ENCODE data around the gene PDZD4. TPM values are rescaled to one million over a fixed set of nuclear protein-coding genes. Genes with fewer than 3 reads are reported as not detected.

PDZD4 gene
- total and polyA plus RNA-seq, 9 of the 15 experiments (the other 6 are each of a cell fraction or from before 2014, with no cell fraction given): 0.05 to 0.38 (median 0.07) TPM; not detected in 5

GRCh38 chrX:153875391-153876111 is 45.2 kb upstream of the PDZD4 start (continued):
- TF ChIP-seq, protein P1, sequence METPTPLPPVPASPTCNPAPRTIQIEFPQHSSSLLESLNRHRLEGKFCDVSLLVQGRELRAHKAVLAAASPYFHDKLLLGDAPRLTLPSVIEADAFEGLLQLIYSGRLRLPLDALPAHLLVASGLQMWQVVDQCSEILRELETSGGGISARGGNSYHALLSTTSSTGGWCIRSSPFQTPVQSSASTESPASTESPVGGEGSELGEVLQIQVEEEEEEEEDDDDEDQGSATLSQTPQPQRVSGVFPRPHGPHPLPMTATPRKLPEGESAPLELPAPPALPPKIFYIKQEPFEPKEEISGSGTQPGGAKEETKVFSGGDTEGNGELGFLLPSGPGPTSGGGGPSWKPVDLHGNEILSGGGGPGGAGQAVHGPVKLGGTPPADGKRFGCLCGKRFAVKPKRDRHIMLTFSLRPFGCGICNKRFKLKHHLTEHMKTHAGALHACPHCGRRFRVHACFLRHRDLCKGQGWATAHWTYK (CRISPR knock-in tag; IDR thresholded peaks at IDR 0.05): 0 out of 2 replicates have a peak, but pooled peaks have one; percentile 53
- TF ChIP-seq ZNF511 (CRISPR knock-in tag; IDR thresholded peaks at IDR 0.05) (peak; percentile 100), CEBPG (CRISPR knock-in tag; IDR thresholded peaks at IDR 0.05) (peak; percentile 72), CEBPG (tag; conservative IDR thresholded peaks at IDR 0.05 in 1 of 2, IDR thresholded peaks at IDR 0.05 in 1 of 2) (no peak), C11orf30 (IDR thresholded peaks at IDR 0.05; ENCODE audit: low read depth) (no peak), MYC (IDR thresholded peaks at IDR 0.05; ENCODE audit: low read depth, low read length) (0 out of 2 replicates have a peak, but pooled peaks have one; percentile 28), MYC (CRISPR knock-in tag; IDR thresholded peaks at IDR 0.05; ENCODE audit: borderline replicate concordance, low read depth) (no peak), SMARCA5 (IDR thresholded peaks at IDR 0.05) (no peak), PHF20 (IDR thresholded peaks at IDR 0.05; ENCODE audit: partially characterized antibody) (no peak), IRF2 (CRISPR knock-in tag; IDR thresholded peaks at IDR 0.05) (peak; percentile 94), TCFL5 (CRISPR knock-in tag; conservative IDR thresholded peaks at IDR 0.05) (no peak), FOXJ3 (CRISPR knock-in tag; IDR thresholded peaks at IDR 0.05) (peak; percentile 88), ZNF121 (CRISPR knock-in tag; conservative IDR thresholded peaks at IDR 0.05) (peak; percentile 31; the same call in 1 of the 2 replicates), ZNF175 (CRISPR knock-in tag; IDR thresholded peaks at IDR 0.05; ENCODE audit: low read depth) (peak; percentile 80), RFX5 (IDR thresholded peaks at IDR 0.05; ENCODE audit: low read depth, low read length) (no peak), SREBF2 (CRISPR knock-in tag; IDR thresholded peaks at IDR 0.05) (peak; percentile 100), ZFPM2 (CRISPR knock-in tag; IDR thresholded peaks at IDR 0.05) (no peak), ATF1 (CRISPR knock-in tag; IDR thresholded peaks at IDR 0.05) (peak; percentile 81), ATF1 (tag; IDR thresholded peaks at IDR 0.05) (no peak), HSF4 (CRISPR knock-in tag; IDR thresholded peaks at IDR 0.05; ENCODE audit: borderline replicate concordance) (0 out of 2 replicates have a peak, but pooled peaks have one; percentile 32), MYBL2 (IDR thresholded peaks at IDR 0.05; ENCODE audit: low read depth) (no peak), MYBL2 (CRISPR knock-in tag; IDR thresholded peaks at IDR 0.05; ENCODE audit: borderline replicate concordance) (no peak), GATAD2B (IDR thresholded peaks at IDR 0.05; ENCODE audit: borderline replicate concordance) (no peak)
- TF ChIP-seq, protein P2, sequence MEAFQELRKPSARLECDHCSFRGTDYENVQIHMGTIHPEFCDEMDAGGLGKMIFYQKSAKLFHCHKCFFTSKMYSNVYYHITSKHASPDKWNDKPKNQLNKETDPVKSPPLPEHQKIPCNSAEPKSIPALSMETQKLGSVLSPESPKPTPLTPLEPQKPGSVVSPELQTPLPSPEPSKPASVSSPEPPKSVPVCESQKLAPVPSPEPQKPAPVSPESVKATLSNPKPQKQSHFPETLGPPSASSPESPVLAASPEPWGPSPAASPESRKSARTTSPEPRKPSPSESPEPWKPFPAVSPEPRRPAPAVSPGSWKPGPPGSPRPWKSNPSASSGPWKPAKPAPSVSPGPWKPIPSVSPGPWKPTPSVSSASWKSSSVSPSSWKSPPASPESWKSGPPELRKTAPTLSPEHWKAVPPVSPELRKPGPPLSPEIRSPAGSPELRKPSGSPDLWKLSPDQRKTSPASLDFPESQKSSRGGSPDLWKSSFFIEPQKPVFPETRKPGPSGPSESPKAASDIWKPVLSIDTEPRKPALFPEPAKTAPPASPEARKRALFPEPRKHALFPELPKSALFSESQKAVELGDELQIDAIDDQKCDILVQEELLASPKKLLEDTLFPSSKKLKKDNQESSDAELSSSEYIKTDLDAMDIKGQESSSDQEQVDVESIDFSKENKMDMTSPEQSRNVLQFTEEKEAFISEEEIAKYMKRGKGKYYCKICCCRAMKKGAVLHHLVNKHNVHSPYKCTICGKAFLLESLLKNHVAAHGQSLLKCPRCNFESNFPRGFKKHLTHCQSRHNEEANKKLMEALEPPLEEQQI (IDR thresholded peaks at IDR 0.05): peak; percentile 64; the same call in 1 of the 2 replicates

Data from K562 (cell line).